NCI-H82 treated with DMSO at 0.1 percent for 48 hours (cell line): ENCODE data around the gene P2RX5.

ENCODE experiments used
- DNase-seq: peaks from one replicate; lab custom pipeline; 2025; ENCODE audit not compliant: unreplicated experiment; lab: John Stamatoyannopoulos, UW

Gene P2RX5

GRCh38 chr17:3681565-3681964 lies 14.4 kb downstream of the P2RX5 start:
- no peak for DNase-seq

- DNase-seq: no peak
Measured at GRCh38 chr17:3681057-3681456, 14.9 kb downstream of the P2RX5 start.

GRCh38 chr17:3679531-3680126 lies 16.3 kb downstream of the P2RX5 start:
- no peak for DNase-seq

DNA sequence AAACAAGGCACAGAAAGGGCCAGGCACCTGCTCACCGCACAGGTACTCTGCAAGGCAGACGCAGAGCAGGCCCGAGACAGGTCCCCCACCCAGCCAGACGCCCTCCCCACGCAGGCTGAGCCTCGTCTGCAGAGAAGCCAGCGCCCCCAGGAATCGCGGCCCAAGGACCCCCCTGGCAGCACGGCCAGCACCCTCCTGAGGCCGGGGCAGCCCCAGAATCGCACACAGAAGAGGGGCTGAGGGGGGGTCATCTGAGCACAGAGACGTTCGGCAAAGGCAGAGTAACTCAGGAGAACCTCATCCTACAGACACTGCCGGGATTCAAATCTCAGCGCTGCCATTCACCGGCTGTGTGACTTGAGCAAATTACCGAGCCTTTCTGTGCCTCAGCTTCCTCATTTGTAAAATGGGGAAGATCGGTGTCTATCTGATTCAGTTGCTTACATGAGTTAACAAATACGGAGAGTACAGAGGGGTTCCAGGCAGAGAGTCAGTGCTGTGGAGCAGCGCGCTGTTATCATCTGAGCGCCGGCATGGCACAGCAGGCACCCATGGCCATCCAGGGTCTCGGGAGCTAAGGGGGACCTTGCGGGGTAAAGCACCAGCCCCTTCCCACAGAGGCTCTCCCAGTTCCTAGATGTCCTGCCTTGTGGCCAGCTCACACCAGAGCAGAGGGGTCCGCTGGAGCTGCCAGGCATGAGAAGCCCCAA lies 17.0 kb downstream of the P2RX5 start:
- no peak for DNase-seq

- no peak for DNase-seq
Measured at GRCh38 chr17:3678095-3678820, 17.7 kb downstream of the P2RX5 start.

- no peak for DNase-seq
Measured at GRCh38 chr17:3675886-3676285, 20.1 kb downstream of the P2RX5 start.

GRCh38 chr17:3672571-3672970 lies 23.4 kb downstream of the P2RX5 start:
- DNase-seq: no peak

GRCh38 chr17:3669548-3669947 lies 26.4 kb downstream of the P2RX5 start:
- no peak for DNase-seq

DNA sequence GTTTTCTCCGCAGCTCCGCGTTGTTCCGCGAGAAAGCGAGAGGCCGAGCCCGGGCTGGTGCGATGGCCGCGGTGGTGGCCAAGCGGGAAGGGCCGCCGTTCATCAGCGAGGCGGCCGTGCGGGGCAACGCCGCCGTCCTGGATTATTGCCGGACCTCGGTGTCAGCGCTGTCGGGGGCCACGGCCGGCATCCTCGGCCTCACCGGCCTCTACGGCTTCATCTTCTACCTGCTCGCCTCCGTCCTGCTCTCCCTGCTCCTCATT lies 26.9 kb downstream of the P2RX5 start:
- DNase-seq: no peak

- peak; percentile 97 for DNase-seq
Measured at GRCh38 chr17:3668279-3669084, 27.5 kb downstream of the P2RX5 start, which contains the start of the genes EMC6 and TAX1BP3. Gene EMC6, plus strand, starts transcription at chr17:3668812. Its CDS starts 335 bp downstream, at chr17:3669147. Gene TAX1BP3, minus strand, starts transcription at chr17:3668578. Its CDS starts 52 bp downstream, at chr17:3668526.

DNA sequence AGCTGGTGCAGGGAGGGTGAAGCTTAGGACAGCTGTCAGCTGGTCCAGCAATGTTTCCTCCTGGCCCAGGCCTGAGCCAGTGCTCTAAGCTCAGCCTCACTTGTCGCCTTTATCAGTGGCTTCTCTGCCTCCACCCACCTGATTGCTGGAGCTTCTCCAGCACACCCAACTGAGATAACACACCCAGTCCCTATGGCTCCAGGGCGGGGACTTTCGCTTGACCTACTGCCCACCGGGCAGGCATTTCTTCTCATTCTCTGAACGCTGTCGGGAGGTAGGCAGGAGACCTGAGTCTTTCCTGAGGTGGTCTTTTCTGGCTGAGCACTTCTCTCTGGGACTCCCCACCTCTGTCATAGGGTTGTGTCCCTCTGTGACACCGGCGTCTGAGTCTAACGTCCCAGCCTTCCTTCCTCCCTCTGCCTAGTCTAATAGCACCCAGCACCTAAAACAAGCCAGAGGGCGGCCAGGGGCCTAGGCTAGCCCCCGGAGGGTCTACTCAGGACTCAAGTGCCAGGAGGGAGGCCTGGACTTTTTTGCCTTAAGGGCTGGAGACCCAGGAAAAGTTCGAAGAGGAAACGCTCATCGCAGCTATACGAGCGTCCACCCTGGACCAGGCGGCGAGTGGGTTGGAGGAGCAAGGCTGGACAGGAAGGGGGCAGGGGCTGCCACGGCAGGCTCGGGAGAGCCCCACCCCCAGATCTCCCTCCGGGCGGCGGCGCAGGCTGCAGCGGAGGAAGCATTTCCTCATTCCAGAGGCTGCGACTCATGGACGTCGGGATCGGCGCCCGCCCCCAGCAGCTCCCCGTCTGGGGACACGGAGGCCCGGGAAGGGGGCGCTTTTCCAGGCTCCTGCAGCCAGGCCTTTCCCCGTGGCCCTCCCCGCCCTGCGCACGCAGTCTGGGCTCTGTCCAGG lies 28.3 kb downstream of the P2RX5 start:
- no peak for DNase-seq

DNA sequence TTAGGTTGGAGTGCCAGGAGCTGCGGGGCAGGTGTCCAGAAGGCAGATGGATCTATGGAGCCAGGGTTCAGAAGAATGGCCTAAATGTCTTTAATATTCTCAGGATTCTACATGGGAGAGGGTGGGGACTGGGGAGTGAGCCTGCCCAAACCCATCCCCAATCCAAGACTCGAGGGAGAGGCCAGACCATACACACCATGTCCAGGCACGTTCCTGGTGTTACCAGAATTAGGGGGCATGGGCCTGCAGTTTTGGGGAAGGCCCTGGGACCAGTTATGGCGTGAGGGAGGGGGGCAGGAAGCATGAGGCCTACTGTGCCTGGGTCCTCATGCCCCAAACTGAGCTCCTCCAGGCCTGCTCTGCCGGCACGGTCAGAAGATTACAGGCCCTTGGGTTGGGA lies 29.4 kb downstream of the P2RX5 start:
- no peak for DNase-seq

DNA sequence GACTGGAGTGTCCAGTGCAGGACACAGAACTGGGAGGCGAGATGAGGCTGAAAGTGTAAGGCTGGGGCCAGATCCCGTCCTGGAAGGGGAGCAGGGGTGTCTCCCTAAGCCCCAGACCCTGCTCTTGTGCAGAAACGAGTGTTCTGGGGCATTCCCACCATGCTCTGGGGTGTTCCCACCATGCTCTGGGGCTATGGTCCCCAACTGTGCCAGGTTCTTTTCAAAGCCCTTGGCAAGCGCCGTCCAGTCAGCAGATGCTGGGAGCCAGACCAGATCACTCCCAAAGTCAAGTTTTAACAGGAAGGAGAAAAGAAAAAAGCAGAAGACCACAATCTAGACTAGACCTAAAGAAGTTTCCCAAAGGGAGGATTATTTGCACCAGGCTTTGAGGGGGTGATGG lies 30.1 kb downstream of the P2RX5 start:
- no peak for DNase-seq

DNA sequence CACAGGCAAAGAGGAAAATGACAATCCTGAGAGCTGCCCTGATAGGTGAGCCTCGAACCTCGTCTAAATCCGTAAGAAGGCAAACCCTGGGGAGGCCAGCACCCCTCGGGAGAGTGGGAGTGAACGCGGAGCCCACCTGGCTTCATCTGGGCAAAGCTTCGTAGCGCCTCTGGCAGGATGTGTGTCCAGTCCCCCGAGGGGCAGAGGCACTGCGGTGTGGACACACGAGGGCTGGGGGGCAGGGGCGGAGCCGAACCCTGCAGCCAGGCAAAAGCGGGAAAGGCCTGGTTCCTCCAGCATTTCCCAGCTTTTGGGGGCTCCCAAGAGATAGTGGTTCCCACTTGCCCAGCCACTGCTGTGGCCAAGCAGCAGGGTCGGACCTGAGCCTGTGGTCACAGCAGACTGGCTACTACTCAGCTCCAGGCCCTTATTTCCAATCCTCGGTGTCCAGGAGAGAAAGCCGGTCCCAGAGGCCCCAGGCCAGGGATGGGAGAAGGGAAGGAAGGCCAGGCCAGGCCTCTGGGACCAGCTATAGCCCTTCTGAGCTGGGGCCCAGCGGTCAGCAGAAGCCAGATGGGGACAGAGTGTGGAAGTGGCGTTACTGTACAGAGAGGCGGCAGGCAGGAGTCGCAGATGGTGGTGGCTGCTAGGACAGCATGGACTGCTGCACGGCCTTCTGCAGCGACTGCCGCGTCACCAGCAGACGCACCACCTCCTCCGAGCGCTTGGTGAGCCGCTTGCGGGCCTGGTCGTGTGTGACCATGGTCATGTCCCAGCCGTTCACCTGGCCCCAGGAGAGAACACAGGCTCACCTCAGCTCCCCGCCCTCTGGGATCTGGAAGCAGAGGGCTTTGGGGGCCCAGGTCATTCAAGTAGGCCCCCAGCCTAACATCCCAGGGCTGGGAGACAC lies 32.6 kb downstream of the P2RX5 start:
- DNase-seq: no peak

GRCh38 chr17:3660311-3660891 lies 35.6 kb downstream of the P2RX5 start:
- DNase-seq: no peak

DNA sequence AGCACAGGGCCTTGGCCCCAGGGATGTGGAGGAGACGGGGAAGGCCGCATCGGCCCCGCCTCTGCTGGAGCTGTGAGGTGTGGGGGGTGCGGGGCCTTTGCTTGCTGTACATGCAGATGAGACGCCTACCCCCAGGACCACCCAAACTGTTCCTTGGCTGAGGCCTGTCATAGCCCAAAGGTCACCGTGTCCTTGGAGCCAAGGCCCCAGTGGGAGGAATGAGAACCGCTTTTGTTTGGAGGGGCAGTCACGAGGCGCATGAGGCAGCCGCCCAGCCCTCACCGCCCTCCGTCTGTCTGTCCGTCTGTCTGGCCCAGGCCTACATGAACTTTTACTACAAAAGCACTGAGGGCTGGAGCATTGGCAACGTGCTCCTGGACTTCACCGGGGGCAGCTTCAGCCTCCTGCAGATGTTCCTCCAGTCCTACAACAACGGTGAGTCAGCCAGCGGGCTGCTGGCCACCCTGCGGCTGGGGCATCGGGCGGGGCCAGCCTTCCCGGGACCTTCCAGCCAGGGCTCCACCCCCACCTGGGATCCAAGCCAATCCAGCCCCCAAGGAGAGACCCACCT lies 36.3 kb downstream of the P2RX5 start:
- no peak for DNase-seq

GRCh38 chr17:3658784-3659449 lies 37.0 kb downstream of the P2RX5 start:
- no peak for DNase-seq
